Hepatic stellate cell (primary cell): Measurements from ENCODE around the gene MIEF2.

ENCODE experiments used
- DNase-seq: peaks from one replicate; pipeline ENCODE4 v3.0.0; 2011; ENCODE audit warnings: low spot score

Gene MIEF2

DNA sequence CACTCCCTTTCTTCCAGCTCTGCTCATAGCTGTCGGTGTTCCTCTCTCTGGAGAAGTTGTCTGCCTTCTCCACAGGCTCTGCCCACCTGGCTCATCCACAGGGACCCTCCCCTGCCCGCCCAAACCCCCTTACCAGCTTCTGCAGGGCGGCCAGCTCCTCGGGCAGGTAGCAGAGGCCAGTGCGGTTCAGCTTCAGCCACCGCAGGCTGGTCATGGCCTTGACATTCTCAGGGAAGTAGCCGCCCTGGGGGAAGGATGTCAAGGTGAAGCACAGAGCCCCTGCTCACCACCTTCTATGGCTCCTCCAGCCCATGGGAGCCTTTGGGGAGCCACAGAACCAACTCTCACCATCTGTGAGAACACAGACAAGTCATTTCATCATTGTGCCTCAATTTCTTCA, 3.7 kb upstream of the MIEF2 start:
- no peak for DNase-seq

- peak; percentile 81 for DNase-seq
Measured at GRCh38 chr17:18257268-18257981, 3.0 kb upstream of the MIEF2 start.

- peak; percentile 93 for DNase-seq
Measured at GRCh38 chr17:18257982-18258355, 2.5 kb upstream of the MIEF2 start.

DNA sequence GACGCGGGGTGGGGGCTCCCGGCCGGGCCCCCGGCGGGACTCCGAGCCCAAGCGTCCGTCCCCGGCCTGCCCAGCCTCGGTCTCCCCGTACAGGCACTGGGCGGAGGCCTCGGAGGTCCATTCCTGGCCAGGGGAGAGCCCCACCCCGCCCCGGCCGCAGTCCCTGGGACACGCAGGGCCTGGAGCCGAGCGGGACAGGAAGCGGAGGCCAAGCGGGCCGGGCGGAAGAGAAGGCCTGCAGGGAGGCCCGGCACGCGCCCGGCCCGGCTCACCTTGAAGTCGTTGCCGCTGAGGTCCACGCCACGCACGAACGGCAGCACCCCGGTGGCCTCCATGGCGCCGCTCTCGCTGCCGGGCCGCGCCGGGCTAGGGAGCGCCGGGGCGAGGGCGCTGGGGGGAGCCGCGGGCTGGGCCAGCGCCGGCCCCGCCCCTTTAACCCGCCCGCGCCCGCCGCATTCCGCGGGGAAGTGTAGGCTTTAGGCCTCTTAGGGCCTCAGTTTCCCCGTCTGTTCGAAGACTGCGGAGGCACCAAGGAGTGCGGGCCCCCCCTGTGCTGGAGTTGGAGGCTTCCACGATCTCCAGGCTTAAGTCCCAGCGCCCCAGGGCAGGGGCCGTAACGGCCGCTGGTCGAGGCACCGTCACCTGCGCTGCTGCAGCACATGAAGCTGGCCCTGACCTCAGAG, 2.0 kb upstream of the MIEF2 start, which contains the start of gene FLII:
Gene FLII (minus strand): TSS at position 383 of the 683 bp plus-strand sequence. CDS start 48 bp downstream, at position 335.
- DNase-seq: peak; percentile 81

DNA sequence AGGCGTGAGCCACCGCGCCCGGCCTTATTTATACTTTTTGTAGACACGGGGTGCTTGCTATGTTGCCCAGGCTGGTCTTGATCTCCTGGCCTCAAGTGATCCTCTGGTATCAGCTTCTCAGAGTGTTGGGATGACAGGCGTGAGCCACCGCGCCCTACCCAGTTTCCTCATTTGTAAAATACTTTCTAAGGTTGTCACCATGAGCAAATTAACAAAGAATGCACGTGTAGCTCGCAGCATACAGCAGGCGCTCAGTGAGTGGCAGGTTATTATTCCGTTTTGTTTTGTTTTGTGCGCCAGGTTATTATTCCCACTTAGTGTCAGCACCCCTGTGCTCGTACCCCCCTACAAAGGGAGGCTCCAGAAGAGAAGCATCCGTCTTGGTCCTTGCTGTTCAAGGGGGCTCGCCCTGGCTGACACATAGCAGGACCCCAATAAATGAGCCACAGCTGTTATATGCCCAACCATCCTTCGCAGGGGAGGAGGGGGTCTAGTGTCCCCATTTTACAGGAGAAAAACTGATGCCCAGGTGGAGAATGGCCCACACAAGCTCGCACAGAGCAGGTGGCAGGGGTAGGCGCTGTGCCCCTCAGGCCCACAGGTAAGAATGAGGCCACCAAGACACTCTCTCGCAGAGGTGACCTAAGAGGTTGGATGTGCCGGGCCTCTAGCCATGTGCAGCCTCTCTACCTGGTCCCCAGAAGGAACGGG, 686 bp upstream of the MIEF2 start:
- no peak for DNase-seq

- peak; percentile 81 for DNase-seq
Measured at GRCh38 chr17:18261146-18261515, 669 bp downstream of the MIEF2 start.

GRCh38 chr17:18261659-18262058, 1.2 kb downstream of the MIEF2 start:
- no peak for DNase-seq

DNA sequence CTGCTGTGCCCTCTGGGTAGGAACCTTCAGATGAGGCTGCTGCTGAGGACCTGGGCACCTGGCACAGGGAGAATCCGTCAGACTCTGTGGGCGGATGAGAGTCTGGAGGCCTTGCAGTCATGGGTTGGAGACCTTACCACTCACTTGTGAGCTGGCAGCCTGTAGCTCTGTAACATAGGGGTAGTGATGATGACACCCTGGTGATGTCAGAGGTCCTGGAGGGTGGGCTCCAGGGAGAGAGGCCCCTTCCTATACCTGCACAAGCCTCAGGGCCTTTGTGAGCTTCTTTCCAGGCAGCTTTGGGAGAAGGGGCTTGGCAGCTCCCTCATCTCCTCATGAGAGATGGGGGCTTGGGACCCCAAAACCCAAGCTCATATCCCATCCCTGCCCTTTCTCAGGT, 1.6 kb downstream of the MIEF2 start:
- DNase-seq: no peak

DNA sequence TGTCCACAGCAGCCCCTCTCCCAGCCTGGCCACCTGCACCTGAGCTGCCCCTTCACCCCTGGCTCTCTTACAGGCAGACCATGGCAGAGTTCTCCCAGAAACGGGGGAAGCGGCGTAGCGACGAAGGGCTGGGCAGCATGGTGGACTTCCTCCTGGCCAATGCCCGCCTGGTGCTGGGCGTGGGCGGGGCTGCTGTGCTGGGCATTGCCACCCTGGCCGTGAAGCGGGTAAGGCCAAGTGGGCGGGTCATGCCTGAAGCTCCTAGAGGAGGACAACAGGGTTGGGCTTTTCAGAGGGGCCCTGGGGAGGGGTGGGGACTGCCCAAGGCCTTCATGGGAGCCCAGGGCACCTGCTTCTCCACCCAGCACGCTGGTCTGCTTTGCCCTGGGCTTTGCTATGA, 2.2 kb downstream of the MIEF2 start:
- DNase-seq: no peak

DNA sequence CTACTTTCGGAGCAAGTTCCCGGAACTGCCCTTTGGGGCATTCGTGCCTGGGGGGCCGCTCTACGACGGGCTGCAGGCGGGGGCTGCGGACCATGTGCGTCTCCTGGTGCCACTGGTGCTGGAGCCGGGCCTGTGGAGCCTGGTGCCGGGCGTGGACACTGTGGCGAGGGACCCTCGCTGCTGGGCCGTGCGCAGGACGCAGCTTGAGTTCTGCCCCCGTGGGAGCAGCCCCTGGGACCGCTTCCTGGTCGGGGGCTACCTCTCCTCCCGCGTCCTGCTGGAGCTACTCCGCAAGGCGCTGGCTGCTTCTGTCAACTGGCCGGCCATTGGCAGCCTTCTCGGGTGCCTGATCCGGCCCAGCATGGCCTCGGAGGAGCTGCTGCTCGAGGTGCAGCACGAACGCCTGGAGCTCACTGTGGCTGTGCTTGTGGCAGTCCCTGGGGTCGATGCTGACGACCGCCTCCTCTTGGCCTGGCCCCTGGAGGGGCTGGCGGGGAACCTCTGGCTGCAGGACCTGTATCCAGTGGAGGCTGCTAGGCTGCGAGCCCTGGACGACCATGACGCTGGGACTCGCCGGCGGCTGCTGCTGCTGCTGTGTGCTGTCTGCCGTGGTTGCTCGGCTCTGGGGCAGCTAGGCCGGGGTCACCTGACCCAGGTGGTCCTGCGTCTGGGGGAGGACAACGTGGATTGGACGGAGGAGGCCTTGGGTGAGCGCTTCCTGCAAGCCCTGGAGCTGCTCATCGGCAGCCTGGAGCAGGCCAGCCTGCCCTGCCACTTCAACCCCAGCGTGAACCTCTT, 3.6 kb downstream of the MIEF2 start:
- DNase-seq: no peak

DNA sequence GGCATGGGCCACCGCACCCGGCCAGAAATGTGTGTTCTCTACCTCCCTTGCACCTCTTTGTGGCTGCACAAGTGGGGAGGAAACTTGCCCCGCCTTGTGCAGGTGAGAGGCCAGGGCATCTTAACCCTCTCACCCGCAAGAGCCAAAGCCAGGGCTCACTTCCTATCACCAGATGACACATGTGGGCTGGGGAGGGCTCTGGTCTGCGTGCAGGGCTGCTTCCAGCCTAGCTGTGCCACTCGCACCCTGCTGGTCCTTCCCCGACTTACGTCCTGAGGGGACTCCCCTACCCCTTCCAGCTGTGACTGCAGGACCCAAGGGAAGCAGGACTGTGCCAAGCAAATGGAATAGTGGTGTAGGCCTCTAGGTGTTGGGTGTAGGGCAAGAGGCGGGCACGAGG, 6.9 kb downstream of the MIEF2 start:
- no peak for DNase-seq

- peak; percentile 50 for DNase-seq
Measured at GRCh38 chr17:18267927-18268711, 7.7 kb downstream of the MIEF2 start.

DNA sequence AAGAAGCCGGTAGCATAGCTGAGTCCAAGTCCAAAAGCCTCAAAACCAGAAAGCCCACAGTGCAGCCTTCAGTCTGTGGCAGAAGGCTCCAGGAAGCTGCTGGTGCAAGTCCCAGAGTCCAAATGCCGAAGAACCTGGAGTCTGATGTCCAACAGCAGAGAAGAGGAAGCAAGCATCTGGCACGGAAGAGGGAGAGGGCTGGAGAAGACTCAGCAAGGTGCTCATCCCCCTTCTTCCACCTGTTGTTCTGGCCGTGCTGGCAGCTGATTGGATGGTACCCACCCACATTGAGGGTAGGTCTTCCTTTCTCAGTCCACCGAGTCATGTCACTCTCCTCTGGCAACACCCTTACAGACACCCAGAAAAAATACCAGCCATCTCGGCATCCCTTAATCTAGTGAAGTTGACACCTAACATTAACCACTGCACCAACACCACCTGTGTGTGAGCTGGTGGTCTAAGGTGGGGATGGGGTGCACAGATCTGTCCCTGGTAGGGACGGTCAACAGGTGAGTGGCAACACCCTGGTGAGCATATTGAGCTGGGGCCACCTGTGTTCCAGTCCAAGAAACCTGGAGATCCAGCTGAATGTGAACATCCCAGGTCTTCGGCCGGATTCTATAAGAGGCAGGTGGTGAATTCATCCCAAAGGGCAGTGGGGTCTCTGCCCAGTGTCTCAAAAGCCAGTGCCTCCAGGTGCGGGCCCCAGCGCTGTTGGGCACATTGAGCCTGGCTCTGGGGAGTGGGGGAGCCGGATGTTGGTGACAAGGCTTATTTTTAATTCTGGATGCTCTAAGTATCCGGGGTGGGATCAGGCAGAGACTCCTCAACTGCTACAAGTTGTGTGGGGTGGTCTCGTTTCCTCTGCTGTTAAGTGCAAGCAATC, 9.8 kb downstream of the MIEF2 start:
- no peak for DNase-seq

- no peak for DNase-seq
Measured at GRCh38 chr17:18277076-18277475, 16.6 kb downstream of the MIEF2 start.

DNA sequence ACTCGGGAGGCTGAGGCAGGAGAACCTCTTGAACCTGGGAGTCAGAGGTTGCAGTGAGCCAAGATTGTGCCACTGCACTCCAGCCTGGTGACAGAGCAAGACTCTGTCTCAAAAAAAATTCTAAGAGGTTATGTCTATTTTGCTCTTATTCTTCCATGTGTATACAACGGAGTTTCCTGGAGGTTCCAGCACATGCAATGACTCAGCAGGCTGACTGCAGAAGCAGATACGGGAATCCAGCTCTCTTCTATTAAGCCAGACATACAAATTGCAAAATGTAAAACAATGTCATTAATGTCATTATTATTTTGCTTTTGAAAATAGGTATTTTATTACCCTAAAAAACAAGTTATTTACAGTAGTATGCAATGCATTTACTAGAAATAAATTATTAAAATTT, 18.4 kb downstream of the MIEF2 start:
- no peak for DNase-seq

DNA sequence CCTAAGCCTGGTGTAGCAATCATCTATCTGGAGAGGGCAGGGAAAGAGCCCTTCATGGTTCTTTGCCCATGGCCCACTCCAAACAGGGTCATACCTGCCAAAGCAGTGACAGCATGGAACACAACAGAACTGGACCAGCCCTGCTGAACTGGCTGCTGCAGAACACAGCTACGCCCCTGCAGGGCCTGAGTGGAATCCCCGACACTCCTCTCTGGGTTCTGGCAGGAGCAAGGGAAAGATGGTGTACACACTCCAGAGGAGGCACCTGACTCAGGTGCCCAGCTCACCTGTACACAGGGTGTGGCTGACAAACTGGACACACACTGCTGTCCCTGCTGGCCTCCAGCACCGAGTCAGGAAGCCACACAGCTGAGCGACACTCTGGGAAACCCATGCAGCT, 19.8 kb downstream of the MIEF2 start:
- no peak for DNase-seq

- DNase-seq: no peak
Measured at GRCh38 chr17:18280766-18281371, 20.4 kb downstream of the MIEF2 start.

GRCh38 chr17:18281788-18282187, 21.3 kb downstream of the MIEF2 start:
- DNase-seq: no peak

GRCh38 chr17:18285296-18285695, 24.8 kb downstream of the MIEF2 start:
- no peak for DNase-seq
